ENCODE data around the gene FRK. TPM values are rescaled to one million over a fixed set of nuclear protein-coding genes. Genes with fewer than 3 reads are reported as not detected.

Gene FRK
- total RNA-seq, 2 experiments from 2014 or later = 0.04 to 0.07 TPM

- Mint-ChIP-seq H3K27ac (no peak overlapping the region), H3K36me3 (ENCODE audit: low read depth) (no peaks in the 10 kb centered on the region)
- intact Hi-C loops (cut with micrococcal nuclease) = no loop called here
These were observed 47.7 kb downstream of the FRK start for GRCh38 chr6:116012951-116013350.

GRCh38 chr6:116012471-116012949 lies 48.2 kb downstream of the FRK start:
- CTCF ChIA-PET = interaction anchor here (1.1 to 2.4 kb wide), 4 partner anchors 13 to 548 kb away, joined by 3 to 24 read pairs (median 4); no protein-coding TSS in a partner anchor
- Mint-ChIP-seq H3K4me3 (no peak overlapping the region), H3K36me3 (ENCODE audit: low read depth) (no peaks in the 10 kb centered on the region), H3K27ac (no peak overlapping the region), H3K4me1 (ENCODE audit: low read depth) (peaks cover 9% of the 10 kb centered on the region), H3K9me3 (no peaks in the 10 kb centered on the region), H3K27me3 (peaks cover 25% of the 10 kb centered on the region)
- intact Hi-C loops (cut with micrococcal nuclease) = no loop called here
- no peak for DNase-seq
- POLR2A ChIA-PET = no interaction called here
- no peak for TF ChIP-seq CTCF (IDR thresholded peaks at IDR 0.05)
- ATAC-seq = no peak

More at GRCh38 chr6:116012951-116013350, 47.7 kb downstream of the FRK start:
- Mint-ChIP-seq H3K27me3 (peaks cover 27% of the 10 kb centered on the region), H3K4me1 (ENCODE audit: low read depth) (peaks cover 9% of the 10 kb centered on the region), H3K9me3 (no peaks in the 10 kb centered on the region), H3K4me3 (no peak overlapping the region)
- POLR2A ChIA-PET = no interaction called here
- no peak for DNase-seq
- no peak for ATAC-seq
- CTCF ChIA-PET = interaction anchor here (1.1 to 2.6 kb wide), 3 partner anchors 84 to 548 kb away, joined by 3 to 24 read pairs (median 11); no protein-coding TSS in a partner anchor
- no peak for TF ChIP-seq CTCF (IDR thresholded peaks at IDR 0.05)

DNA sequence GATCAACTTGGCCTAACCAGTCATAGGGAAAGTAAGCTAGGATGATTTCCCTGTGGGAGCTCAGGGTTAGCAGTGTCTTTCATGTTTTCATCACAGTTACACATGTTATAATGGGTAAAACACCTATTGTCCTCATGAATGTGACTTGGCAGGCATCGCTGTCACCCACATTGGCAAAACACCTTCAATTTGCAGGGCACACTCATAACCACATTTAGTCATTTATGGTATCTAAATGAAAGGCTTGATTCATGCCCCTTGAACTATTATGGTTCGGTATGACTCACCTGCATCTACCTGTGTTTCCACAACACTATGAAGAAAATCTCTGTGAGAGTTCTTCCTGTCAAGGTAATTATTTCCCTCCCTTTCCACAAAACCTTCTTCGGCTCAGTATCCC lies 49.2 kb downstream of the FRK start:
- no peak for TF ChIP-seq CTCF (IDR thresholded peaks at IDR 0.05)
- POLR2A ChIA-PET = interaction anchor here (0.6 to 1.1 kb wide), 2 partner anchors 85 to 182 kb away, joined by 3 to 5 read pairs; no protein-coding TSS in a partner anchor
- Mint-ChIP-seq H3K4me1 (ENCODE audit: low read depth) (peaks cover 9% of the 10 kb centered on the region), H3K36me3 (ENCODE audit: low read depth) (no peaks in the 10 kb centered on the region), H3K27me3 (peaks cover 21% of the 10 kb centered on the region), H3K27ac (no peak overlapping the region), H3K4me3 (no peak overlapping the region), H3K9me3 (no peaks in the 10 kb centered on the region)
- intact Hi-C loops (cut with micrococcal nuclease) = loop anchor here (2.0 kb wide), 1 partner anchor 85 kb away; no protein-coding TSS in a partner anchor
- CTCF ChIA-PET = interaction anchor here (0.7 to 2.4 kb wide), 15 partner anchors 8 to 98 kb away, joined by 3 to 24 read pairs (median 4); no protein-coding TSS in a partner anchor
- ATAC-seq (peak; percentile 93), DNase-seq (peak; percentile 69)

DNA sequence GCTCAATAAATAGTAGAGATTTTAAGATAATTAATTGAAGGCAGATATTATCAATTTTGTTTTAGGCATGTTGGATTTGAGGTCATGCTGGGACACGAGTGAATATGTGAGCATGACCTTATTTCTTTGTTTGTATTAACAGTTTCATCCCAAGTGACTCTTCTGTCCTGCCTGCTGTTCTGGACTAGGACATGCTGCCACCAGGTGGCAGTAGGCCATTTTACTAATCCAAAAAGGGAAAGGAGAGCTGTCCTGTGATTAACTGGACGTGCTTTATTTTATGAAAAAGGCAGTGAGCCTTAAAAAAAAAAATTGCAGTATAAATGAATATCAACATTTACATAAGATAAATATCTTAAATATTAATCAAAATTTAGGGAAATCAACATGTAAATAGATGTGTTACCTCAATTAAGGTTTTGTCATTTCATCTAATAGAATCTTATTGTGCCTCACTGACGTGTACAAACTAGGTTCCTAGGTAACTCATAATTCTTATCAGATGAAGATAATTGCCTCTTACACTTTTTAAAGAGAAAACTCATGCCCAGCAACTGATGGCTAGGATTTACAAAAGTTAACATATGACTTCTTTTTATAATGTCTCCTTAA lies 49.8 kb downstream of the FRK start:
- Mint-ChIP-seq H3K4me3 (no peak overlapping the region), H3K9me3 (no peaks in the 10 kb centered on the region), H3K36me3 (ENCODE audit: low read depth) (no peaks in the 10 kb centered on the region), H3K27ac (no peak overlapping the region), H3K27me3 (peaks cover 21% of the 10 kb centered on the region), H3K4me1 (ENCODE audit: low read depth) (peaks cover 9% of the 10 kb centered on the region)
- ChIA-PET CTCF (interaction anchor here (0.7 to 2.4 kb wide), 14 partner anchors 9 to 99 kb away, joined by 3 to 24 read pairs (median 4); no protein-coding TSS in a partner anchor), POLR2A (interaction anchor here (0.6 to 1.1 kb wide), 2 partner anchors 85 to 182 kb away, joined by 3 to 5 read pairs; no protein-coding TSS in a partner anchor)
- peak; percentile 67 for TF ChIP-seq CTCF (IDR thresholded peaks at IDR 0.05)
- ATAC-seq = peak; percentile 38
- intact Hi-C loops (cut with micrococcal nuclease) = loop anchor here (2.0 kb wide), 1 partner anchor 86 kb away; no protein-coding TSS in a partner anchor
- DNase-seq = peak; percentile 71

DNA sequence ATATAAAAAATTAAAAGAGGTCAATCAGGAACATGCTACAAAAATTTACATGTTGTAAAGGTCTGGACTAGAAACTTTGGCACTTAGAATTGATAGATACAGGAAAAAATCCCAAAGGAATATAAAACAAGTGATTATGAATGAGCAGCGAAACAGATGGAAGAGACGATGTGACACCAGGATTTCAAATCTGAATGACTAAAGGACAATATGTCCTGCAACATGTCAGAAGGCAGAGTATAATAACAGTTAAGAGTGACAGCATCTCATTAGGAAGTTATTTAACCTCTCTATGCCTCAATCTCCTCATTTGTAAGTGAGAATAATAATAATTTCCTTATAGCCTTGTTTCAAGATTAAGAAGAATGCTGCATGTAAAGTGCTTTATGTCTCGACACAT lies 50.3 kb downstream of the FRK start:
- ChIA-PET POLR2A (no interaction called here), CTCF (interaction anchor here (0.8 to 2.4 kb wide), 6 partner anchors 21 to 96 kb away, joined by 3 to 24 read pairs (median 4); no protein-coding TSS in a partner anchor)
- intact Hi-C loops (cut with micrococcal nuclease) = loop anchor here (2.0 kb wide), 1 partner anchor 86 kb away; no protein-coding TSS in a partner anchor
- H3K4me3 Mint-ChIP-seq = no peak overlapping the region
- no peaks in the 10 kb centered on the region for H3K9me3 Mint-ChIP-seq
- peaks cover 9% of the 10 kb centered on the region for H3K4me1 Mint-ChIP-seq (ENCODE audit: low read depth)
- no peak for TF ChIP-seq CTCF (IDR thresholded peaks at IDR 0.05)
- ATAC-seq (no peak), DNase-seq (no peak)
- peaks cover 18% of the 10 kb centered on the region for H3K27me3 Mint-ChIP-seq
- H3K36me3 Mint-ChIP-seq (ENCODE audit: low read depth) = no peaks in the 10 kb centered on the region
- H3K27ac Mint-ChIP-seq = no peak overlapping the region

Data from activated CD8-positive, alpha-beta T cell treated with anti-CD3 and anti-CD28 coated beads for 36 hours (primary cell).